SK-N-SH treated with all-trans-retinoic acid at 6 μM for 48 hours (cell line): ENCODE data around the gene NME7.

Experiments
- ATAC-seq: fragments of 200-7000 bp; cut with Tn5 transposase; 3 replicates; pipeline ENCODE4 v1.9.1; 2020; ENCODE audit warnings: mild to moderate bottlenecking, moderate library complexity
- ARNTL ChIP-seq: fragments of 450-650 bp; formaldehyde crosslinking; IDR thresholded peaks from 2 replicates; pipeline ENCODE4 v1.5.0; 2020; ENCODE audit warnings: low read depth, mild to moderate bottlenecking, moderate library complexity, borderline replicate concordance
- BACH2 ChIP-seq: fragments of 250-450 bp; sonication (Bioruptor Pico); IDR thresholded peaks from 2 replicates; pipeline ENCODE4 v1.9.0; 2021; ENCODE audit warnings: mild to moderate bottlenecking, borderline replicate concordance
- CSDC2 ChIP-seq: fragments of 250-450 bp; sonication (Bioruptor Pico); IDR thresholded peaks from 2 replicates; pipeline ENCODE4 v1.5.0; 2020; ENCODE audit warnings: mild to moderate bottlenecking, moderate library complexity
- ESRRG ChIP-seq: fragments of 250-450 bp; sonication (Bioruptor Pico); IDR thresholded peaks from 2 replicates; pipeline ENCODE4 v1.6.1; 2021; ENCODE audit warnings: mild to moderate bottlenecking
- GLIS3 ChIP-seq: fragments of 250-450 bp; sonication (Bioruptor Pico); IDR thresholded peaks from 2 replicates; pipeline ENCODE4 v1.5.0; 2020; ENCODE audit warnings: mild to moderate bottlenecking, moderate library complexity
- ISL1 ChIP-seq: fragments of 250-450 bp; sonication (Bioruptor Pico); IDR thresholded peaks from 2 replicates; pipeline ENCODE4 v2.1.2; 2022; ENCODE audit warnings: mild to moderate bottlenecking, moderate library complexity
- OSR1 ChIP-seq: fragments of 250-450 bp; sonication (Bioruptor Pico); IDR thresholded peaks from 2 replicates; pipeline ENCODE4 v1.8.0; 2022; ENCODE audit warnings: moderate library complexity, mild to moderate bottlenecking, inconsistent platforms
- PPARA ChIP-seq: fragments of 250-450 bp; sonication (Bioruptor Pico); IDR thresholded peaks from 2 replicates; pipeline ENCODE4 v1.5.0; 2020; ENCODE audit warnings: mild to moderate bottlenecking, borderline replicate concordance
- RARB ChIP-seq: fragments of 250-450 bp; sonication (Bioruptor Pico); IDR thresholded peaks from 2 replicates; pipeline ENCODE4 v1.8.0; 2021; ENCODE audit warnings: mild to moderate bottlenecking, moderate library complexity
- SNAI2 ChIP-seq: fragments of 250-450 bp; sonication (Bioruptor Pico); IDR thresholded peaks from 2 replicates; pipeline ENCODE4 v1.5.0; 2020; ENCODE audit warnings: mild to moderate bottlenecking, moderate library complexity
- TCF4 ChIP-seq: fragments of 250-450 bp; sonication (Bioruptor Pico); IDR thresholded peaks from 2 replicates; pipeline ENCODE4 v1.8.0; 2021; ENCODE audit warnings: mild to moderate bottlenecking, moderate library complexity, borderline replicate concordance
- TOX ChIP-seq: fragments of 250-450 bp; sonication (Bioruptor Pico); IDR thresholded peaks from 2 replicates; pipeline ENCODE4 v1.8.0; 2021; ENCODE audit warnings: mild to moderate bottlenecking, moderate library complexity, borderline replicate concordance
- ZC3H10 ChIP-seq: fragments of 250-450 bp; sonication (Bioruptor Pico); IDR thresholded peaks from 2 replicates; pipeline ENCODE4 v1.5.1; 2021; ENCODE audit warnings: mild to moderate bottlenecking, moderate library complexity
- ZFP3 ChIP-seq: fragments of 250-450 bp; sonication (Bioruptor Pico); IDR thresholded peaks from 2 replicates; pipeline ENCODE4 v1.5.0; 2020; ENCODE audit warnings: mild to moderate bottlenecking, moderate library complexity
- ZFP30 ChIP-seq: fragments of 450-650 bp; formaldehyde crosslinking; IDR thresholded peaks from 2 replicates; pipeline ENCODE4 v1.5.0; 2022; ENCODE audit warnings: mild to moderate bottlenecking, moderate library complexity
- ZNF565 ChIP-seq: fragments of 450-650 bp; formaldehyde crosslinking; conservative IDR thresholded peaks from 2 replicates; pipeline ENCODE4 v1.5.0; 2020; ENCODE audit warnings: low read depth, mild to moderate bottlenecking, moderate library complexity
- ZNF70 ChIP-seq: fragments of 450-650 bp; formaldehyde crosslinking; IDR thresholded peaks from 2 replicates; pipeline ENCODE4 v1.5.0; 2020; ENCODE audit warnings: mild to moderate bottlenecking, moderate library complexity
- ZNF8 ChIP-seq: fragments of 450-650 bp; formaldehyde crosslinking; IDR thresholded peaks from 2 replicates; pipeline ENCODE4 v1.5.0; 2020; ENCODE audit warnings: mild to moderate bottlenecking, moderate library complexity
- TF ChIP-seq, protein P1 (sequence below): fragments of 250-450 bp; sonication (Bioruptor Pico); IDR thresholded peaks from 2 replicates; pipeline ENCODE4 v1.8.0; 2020; ENCODE audit warnings: mild to moderate bottlenecking, moderate library complexity, borderline replicate concordance
- TF ChIP-seq, protein P2 (sequence below): fragments of 250-450 bp; sonication (Bioruptor Pico); IDR thresholded peaks from 2 replicates; pipeline ENCODE4 v1.5.0; 2020; ENCODE audit warnings: mild to moderate bottlenecking, moderate library complexity
- TF ChIP-seq, protein P3 (sequence below): fragments of 250-450 bp; sonication (Bioruptor Pico); IDR thresholded peaks from 2 replicates; pipeline ENCODE4 v1.5.1; 2021; ENCODE audit warnings: mild to moderate bottlenecking, moderate library complexity
- TF ChIP-seq, protein P4 (sequence below): fragments of 250-450 bp; sonication (Bioruptor Pico); IDR thresholded peaks from 2 replicates; pipeline ENCODE4 v1.8.0; 2021; ENCODE audit warnings: low read depth, mild to moderate bottlenecking, moderate library complexity, borderline replicate concordance
- TF ChIP-seq, protein P5 (sequence below): fragments of 250-450 bp; sonication (Bioruptor Pico); IDR thresholded peaks from 2 replicates; pipeline ENCODE4 v1.5.1; 2020; ENCODE audit warnings: low read depth, mild to moderate bottlenecking, moderate library complexity

NME7 gene

DNA sequence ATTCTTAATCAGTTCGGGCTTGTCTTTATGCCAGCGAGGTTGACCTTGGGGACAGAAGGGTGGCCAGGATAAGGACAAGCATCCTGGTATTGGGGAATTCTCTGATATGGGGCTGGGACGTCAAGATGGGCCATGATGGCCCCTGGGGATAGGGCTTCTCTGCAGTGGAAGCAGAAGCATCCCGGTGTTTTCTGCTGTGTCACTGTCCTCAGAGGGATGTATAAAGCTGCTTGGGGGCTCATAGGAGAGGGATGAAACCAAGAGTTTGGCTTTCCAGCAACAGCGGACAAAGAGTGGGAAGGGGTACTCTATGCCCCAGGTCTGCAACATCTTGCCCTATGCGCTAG, 262.5 kb downstream of the NME7 start:
- TF ChIP-seq, protein P1, sequence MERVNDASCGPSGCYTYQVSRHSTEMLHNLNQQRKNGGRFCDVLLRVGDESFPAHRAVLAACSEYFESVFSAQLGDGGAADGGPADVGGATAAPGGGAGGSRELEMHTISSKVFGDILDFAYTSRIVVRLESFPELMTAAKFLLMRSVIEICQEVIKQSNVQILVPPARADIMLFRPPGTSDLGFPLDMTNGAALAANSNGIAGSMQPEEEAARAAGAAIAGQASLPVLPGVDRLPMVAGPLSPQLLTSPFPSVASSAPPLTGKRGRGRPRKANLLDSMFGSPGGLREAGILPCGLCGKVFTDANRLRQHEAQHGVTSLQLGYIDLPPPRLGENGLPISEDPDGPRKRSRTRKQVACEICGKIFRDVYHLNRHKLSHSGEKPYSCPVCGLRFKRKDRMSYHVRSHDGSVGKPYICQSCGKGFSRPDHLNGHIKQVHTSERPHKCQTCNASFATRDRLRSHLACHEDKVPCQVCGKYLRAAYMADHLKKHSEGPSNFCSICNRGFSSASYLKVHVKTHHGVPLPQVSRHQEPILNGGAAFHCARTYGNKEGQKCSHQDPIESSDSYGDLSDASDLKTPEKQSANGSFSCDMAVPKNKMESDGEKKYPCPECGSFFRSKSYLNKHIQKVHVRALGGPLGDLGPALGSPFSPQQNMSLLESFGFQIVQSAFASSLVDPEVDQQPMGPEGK (CRISPR knock-in tag) = no peak
- TF ChIP-seq ESRRG (CRISPR knock-in tag) = no peak
- TF ChIP-seq ISL1 (CRISPR knock-in tag) = no peak
- no peak for TF ChIP-seq ZC3H10 (CRISPR knock-in tag)
- TF ChIP-seq RARB (CRISPR knock-in tag) = no peak
- TF ChIP-seq, protein P2, sequence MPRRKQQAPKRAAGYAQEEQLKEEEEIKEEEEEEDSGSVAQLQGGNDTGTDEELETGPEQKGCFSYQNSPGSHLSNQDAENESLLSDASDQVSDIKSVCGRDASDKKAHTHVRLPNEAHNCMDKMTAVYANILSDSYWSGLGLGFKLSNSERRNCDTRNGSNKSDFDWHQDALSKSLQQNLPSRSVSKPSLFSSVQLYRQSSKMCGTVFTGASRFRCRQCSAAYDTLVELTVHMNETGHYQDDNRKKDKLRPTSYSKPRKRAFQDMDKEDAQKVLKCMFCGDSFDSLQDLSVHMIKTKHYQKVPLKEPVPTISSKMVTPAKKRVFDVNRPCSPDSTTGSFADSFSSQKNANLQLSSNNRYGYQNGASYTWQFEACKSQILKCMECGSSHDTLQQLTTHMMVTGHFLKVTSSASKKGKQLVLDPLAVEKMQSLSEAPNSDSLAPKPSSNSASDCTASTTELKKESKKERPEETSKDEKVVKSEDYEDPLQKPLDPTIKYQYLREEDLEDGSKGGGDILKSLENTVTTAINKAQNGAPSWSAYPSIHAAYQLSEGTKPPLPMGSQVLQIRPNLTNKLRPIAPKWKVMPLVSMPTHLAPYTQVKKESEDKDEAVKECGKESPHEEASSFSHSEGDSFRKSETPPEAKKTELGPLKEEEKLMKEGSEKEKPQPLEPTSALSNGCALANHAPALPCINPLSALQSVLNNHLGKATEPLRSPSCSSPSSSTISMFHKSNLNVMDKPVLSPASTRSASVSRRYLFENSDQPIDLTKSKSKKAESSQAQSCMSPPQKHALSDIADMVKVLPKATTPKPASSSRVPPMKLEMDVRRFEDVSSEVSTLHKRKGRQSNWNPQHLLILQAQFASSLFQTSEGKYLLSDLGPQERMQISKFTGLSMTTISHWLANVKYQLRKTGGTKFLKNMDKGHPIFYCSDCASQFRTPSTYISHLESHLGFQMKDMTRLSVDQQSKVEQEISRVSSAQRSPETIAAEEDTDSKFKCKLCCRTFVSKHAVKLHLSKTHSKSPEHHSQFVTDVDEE = no peak
- TF ChIP-seq SNAI2 = no peak
- no peak for TF ChIP-seq CSDC2
- no peak for TF ChIP-seq TCF4 (CRISPR knock-in tag)
- TF ChIP-seq ZNF8 (CRISPR knock-in tag) = no peak
- TF ChIP-seq TOX (CRISPR knock-in tag) = no peak
- TF ChIP-seq, protein P3, sequence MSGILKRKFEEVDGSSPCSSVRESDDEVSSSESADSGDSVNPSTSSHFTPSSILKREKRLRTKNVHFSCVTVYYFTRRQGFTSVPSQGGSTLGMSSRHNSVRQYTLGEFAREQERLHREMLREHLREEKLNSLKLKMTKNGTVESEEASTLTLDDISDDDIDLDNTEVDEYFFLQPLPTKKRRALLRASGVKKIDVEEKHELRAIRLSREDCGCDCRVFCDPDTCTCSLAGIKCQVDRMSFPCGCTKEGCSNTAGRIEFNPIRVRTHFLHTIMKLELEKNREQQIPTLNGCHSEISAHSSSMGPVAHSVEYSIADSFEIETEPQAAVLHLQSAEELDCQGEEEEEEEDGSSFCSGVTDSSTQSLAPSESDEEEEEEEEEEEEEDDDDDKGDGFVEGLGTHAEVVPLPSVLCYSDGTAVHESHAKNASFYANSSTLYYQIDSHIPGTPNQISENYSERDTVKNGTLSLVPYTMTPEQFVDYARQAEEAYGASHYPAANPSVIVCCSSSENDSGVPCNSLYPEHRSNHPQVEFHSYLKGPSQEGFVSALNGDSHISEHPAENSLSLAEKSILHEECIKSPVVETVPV (CRISPR knock-in tag) = no peak
- TF ChIP-seq ZFP30 (CRISPR knock-in tag) = no peak
- no peak for TF ChIP-seq BACH2 (CRISPR knock-in tag)
- no peak for TF ChIP-seq ZNF70 (CRISPR knock-in tag)
- TF ChIP-seq, protein P4, sequence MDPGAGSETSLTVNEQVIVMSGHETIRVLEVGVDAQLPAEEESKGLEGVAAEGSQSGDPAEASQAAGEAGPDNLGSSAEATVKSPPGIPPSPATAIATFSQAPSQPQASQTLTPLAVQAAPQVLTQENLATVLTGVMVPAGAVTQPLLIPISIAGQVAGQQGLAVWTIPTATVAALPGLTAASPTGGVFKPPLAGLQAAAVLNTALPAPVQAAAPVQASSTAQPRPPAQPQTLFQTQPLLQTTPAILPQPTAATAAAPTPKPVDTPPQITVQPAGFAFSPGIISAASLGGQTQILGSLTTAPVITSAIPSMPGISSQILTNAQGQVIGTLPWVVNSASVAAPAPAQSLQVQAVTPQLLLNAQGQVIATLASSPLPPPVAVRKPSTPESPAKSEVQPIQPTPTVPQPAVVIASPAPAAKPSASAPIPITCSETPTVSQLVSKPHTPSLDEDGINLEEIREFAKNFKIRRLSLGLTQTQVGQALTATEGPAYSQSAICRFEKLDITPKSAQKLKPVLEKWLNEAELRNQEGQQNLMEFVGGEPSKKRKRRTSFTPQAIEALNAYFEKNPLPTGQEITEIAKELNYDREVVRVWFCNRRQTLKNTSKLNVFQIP (CRISPR knock-in tag) = no peak
- TF ChIP-seq PPARA (CRISPR knock-in tag) = no peak
- TF ChIP-seq, protein P5, sequence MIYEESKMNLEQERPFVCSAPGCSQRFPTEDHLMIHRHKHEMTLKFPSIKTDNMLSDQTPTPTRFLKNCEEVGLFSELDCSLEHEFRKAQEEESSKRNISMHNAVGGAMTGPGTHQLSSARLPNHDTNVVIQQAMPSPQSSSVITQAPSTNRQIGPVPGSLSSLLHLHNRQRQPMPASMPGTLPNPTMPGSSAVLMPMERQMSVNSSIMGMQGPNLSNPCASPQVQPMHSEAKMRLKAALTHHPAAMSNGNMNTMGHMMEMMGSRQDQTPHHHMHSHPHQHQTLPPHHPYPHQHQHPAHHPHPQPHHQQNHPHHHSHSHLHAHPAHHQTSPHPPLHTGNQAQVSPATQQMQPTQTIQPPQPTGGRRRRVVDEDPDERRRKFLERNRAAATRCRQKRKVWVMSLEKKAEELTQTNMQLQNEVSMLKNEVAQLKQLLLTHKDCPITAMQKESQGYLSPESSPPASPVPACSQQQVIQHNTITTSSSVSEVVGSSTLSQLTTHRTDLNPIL = no peak
- TF ChIP-seq ZNF565 (CRISPR knock-in tag) = no peak
- no peak for TF ChIP-seq ARNTL (CRISPR knock-in tag)
- no peak for ATAC-seq

DNA sequence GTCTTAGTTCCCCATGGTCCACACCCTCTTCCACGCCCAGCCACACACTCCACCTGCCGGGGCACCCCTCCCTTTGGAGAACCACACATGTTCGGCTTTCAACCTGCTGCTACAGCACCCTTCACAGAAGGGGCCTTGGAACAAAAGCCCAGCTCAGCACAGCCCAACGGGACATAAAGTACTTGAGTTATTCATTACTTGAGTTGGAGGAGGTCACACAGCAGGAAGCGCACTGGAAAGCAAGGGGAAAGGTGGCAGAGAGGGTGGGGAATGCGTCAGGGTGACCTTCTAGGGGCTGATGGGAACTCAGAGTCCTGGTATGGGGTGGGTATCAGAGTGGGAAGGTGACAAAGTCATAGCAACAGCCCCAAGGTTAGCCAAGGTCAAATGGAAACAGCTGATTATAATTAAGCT, 264.1 kb downstream of the NME7 start:
- no peak for ATAC-seq
- no peak for TF ChIP-seq TCF4 (CRISPR knock-in tag)

DNA sequence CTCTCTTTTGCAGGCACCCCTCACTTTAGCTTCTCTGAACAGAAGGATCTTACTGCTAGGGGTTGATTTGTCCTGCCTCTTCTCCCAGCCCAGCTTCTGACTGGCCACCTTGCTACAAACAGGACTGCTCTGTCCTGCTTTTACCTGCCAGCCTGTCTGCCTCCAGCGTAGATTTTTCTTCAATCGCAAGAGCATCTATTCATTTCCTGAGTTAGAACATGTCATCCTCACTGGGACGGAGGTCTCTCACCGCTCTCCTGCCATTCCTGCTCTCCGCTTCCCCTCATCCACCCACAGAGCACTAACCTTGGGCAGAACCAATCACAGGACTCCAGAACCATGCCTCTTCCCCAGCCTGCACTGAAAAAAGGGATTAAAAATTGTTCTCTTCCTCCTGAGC, 264.6 kb downstream of the NME7 start:
- no peak for ATAC-seq
- no peak for TF ChIP-seq ZFP3 (CRISPR knock-in tag)
- no peak for TF ChIP-seq PPARA (CRISPR knock-in tag)
- TF ChIP-seq ZNF70 (CRISPR knock-in tag) = no peak
- TF ChIP-seq CSDC2 = no peak
- TF ChIP-seq TCF4 (CRISPR knock-in tag) = no peak

DNA sequence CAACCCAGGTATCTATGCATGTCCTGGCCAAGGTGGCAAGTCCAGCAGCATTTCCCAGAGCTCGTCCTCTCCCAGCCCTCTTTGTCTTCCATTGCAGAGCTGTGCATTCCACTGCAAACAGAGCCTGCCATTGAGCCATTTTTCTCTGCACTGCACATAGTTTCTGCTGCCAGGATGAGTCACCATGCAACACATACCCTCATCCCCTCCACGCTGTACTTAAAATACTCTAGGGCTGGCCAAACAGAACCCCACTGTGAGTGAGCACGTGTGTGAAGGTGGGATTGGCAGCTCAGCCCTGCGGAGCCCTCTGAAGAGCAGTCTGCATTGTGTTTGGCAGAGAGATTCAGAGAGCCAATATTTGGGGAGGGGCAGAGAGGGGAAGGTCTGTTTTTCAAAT, 265.0 kb downstream of the NME7 start:
- peak; percentile 60 for ATAC-seq

More for the DNA sequence above, 265.0 kb downstream of the NME7 start:
- TF ChIP-seq ISL1 (CRISPR knock-in tag) = no peak
- TF ChIP-seq GLIS3 (CRISPR knock-in tag) = no peak
- no peak for TF ChIP-seq TCF4 (CRISPR knock-in tag)
- TF ChIP-seq BACH2 (CRISPR knock-in tag) = no peak
- no peak for TF ChIP-seq OSR1 (CRISPR knock-in tag)
- TF ChIP-seq ARNTL (CRISPR knock-in tag) = no peak
- TF ChIP-seq ZNF565 (CRISPR knock-in tag) = no peak
- TF ChIP-seq ESRRG (CRISPR knock-in tag) = no peak
- TF ChIP-seq ZFP30 (CRISPR knock-in tag) = no peak
- TF ChIP-seq ZNF70 (CRISPR knock-in tag) = no peak
- TF ChIP-seq, protein P2 = no peak
- no peak for TF ChIP-seq PPARA (CRISPR knock-in tag)
